Measurements from ENCODE around the gene WDR5. TPM values are rescaled to one million over a fixed set of nuclear protein-coding genes. Genes with fewer than 3 reads are reported as not detected.

Gene WDR5
- total RNA-seq, 1 experiment from 2014 or later = 44.4 TPM

DNA sequence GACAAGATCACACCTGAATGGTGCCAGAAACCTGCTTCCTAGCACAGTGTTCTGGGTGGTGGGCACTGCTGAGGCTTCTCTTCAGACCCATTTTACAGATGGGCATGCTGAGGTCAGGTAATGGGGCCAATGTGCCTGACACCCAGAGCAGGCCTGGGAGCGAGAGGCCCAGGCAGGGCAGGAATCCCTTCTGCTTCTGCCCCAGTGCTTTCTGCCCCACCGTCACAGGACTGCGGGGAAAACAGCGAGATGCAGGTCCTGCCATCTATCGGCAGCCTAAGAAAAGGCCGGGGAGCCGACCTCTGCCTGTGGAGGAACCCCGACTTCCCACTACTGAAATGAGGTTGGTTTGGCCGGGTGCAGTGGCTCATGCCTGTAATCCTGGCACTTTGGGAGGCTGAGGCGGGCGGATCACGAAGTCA, 51.2 kb downstream of the WDR5 start:
- DNase-seq (ENCODE audit: low read depth) = no peak

DNA sequence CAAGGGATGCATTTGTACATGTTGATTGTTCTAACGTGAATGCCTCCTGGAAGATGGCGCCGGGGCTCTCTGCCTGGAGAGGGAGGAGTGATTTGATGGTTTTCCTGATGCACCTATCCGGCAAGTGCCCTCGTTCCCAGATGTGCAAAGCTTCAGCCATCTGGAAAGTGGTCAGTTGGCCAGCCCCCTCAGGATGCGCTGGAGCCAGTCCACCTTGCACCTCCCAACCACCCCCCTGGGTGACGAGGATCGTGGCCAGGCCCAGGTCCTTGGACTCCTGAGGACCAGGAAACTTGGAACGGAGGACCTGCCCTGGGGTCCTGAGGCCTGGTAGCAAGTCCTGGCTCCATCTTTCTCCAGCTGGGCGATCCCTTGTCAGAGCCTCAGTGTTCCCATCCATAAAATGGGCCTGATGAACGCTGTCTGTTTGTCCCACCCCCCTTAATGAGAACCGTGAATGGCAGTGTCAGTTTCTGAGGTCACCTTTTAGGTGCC, 52.1 kb downstream of the WDR5 start:
- no peak for DNase-seq (ENCODE audit: low read depth)

GRCh38 chr9:134188386-134189144, 52.7 kb downstream of the WDR5 start:
- DNase-seq (ENCODE audit: low read depth) = no peak

DNA sequence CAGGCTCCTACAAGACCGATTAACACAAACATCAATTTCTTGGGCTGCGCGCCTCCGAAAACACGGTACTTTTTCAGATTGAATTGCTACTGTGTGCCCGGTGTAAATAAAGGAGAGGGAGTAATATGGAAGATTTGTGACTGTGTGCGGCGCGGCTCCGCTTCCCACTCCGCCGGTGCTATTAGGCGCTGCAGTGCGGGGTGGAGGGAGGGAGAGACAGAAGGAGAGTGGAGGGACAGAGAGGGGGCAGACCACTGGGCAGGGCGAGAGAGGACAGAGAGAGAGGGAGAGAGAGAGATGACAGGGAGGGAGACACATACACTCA, 53.2 kb downstream of the WDR5 start:
- no peak for DNase-seq (ENCODE audit: low read depth)

GRCh38 chr9:134189470-134190231, 53.8 kb downstream of the WDR5 start:
- no peak for DNase-seq (ENCODE audit: low read depth)

DNA sequence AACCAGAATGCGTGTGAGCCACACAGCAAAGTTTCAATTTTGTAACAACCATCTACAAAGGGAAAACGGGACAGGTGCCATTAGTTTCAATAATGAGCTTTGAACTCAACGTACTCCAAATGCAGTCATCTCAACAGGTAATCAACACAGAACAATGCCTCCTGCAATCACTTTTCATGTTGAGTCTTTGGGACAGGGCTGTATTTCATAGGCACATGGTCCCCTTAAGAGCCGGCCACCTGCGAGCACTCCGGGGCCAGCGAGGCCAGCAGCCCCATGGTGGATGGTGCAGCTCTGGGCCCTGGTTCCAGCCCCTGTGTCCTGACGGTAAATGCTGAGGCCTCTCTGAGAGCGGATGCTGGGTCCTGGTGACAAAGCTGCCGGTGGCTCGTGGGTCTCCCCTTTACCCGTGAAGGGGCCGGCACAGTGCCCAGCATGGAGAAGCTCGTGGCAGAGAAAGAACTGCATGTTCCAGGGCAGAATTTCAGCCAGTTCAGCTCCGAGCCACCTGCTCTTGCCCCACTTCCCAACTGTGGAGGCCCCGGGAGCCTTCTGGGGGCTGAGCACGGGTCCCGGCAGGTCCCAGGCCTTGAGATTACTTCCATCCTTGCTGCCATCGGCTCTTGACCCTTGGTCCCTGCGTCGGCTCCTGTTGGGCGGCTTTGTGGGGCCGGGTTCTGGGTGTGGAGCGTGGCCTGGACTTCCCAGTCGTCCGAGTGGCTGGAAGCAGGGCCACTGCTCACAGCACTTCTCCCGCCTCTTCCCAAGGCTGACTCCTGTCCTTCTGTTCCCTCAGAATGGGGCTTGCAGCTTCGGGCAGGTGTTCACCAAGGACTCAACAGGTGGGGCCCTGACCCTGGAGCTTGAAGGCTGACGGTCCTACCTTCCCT, 54.6 kb downstream of the WDR5 start:
- no peak for DNase-seq (ENCODE audit: low read depth)

- no peak for DNase-seq (ENCODE audit: low read depth)
Observed at GRCh38 chr9:134191455-134192209, 55.8 kb downstream of the WDR5 start.

DNA sequence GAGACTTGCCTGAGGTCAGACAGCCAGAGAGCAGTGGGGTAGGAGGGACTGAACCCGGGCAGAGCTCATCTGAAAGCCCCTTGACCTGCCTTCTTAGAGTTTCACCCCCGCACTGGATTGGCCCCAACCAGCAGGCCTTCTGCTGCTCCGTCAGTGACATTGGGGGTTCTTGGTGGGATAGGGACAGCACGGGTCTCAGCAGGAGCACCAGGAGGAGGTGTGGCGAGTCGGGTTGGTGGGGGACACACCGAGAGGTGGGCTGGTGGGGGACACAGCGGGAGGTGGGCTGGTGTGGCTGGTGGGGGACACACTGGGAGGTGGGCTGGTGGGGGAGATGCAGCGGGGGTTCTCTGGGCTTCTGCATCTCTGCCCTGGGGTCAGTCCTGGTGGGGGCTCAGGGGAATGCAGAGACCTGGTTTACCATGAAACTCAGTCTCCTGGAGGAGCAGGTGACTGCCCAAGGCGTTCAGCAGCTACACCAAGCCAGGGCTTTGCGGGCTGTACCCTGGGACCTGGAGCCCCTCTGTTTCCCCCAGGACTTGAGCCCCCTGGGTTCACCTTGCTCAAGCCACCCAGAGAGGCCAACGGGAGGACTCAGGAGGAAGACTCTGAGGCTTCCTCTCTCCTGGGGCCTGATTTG, 56.5 kb downstream of the WDR5 start:
- DNase-seq (ENCODE audit: low read depth) = no peak

DNA sequence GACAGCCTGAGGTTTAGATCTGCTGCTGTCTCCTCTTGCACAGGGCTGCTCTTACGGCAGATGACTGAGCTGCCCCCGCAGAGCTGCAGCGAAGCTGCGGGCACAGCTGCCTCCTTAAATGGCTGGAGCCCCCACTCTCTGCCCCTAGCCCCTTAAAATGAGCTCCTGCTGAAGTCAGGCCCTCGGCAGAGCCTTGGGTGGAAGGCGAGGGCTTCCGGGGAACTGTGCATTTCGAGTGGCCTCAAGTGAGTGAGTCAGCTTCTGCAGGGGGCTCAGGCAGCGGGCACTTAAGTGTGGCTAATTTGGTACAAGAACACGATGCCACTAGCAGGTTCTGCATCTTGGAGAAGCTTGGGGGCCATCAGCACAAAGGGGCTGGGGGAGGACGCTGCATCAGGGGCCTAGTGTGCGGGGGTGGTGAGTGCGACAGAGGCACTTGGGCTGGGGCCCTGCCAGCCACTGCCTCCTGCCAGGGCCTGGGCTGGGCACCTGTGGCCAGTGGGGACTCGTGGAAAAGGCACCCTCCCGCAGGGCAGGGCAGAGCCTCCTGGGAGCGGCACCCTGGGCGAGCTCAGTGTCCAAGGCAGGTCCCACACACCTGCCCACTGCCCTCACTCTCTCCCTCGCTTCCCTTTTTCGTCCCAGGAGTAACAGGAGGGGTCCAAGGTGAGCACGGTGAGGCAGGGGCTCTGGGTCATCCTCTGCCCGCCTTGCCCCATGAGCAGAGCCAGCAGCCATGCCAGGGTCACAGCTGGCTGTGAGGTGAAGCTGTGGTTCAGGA, 57.3 kb downstream of the WDR5 start:
- DNase-seq (ENCODE audit: low read depth) = no peak

GRCh38 chr9:134193912-134194535, 58.1 kb downstream of the WDR5 start:
- no peak for DNase-seq (ENCODE audit: low read depth)

DNA sequence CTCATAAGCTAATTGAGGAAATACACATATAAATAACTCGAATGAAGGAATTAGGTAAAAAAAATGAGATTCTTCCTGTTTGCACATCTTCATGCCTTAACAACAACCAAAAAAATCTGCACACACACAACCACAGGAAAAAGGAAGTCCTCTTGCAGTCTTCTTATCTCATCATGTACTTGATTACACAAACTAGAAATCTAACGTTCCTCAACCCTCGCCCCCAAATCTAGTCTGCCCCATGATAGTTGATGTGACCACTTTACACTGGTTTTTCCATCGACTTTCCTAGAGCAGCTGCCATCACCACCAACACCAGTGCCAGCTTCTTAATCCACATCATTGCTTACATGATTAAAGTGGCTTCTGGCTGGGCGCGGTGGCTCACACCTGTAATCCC, 59.7 kb downstream of the WDR5 start:
- DNase-seq (ENCODE audit: low read depth) = no peak

DNA sequence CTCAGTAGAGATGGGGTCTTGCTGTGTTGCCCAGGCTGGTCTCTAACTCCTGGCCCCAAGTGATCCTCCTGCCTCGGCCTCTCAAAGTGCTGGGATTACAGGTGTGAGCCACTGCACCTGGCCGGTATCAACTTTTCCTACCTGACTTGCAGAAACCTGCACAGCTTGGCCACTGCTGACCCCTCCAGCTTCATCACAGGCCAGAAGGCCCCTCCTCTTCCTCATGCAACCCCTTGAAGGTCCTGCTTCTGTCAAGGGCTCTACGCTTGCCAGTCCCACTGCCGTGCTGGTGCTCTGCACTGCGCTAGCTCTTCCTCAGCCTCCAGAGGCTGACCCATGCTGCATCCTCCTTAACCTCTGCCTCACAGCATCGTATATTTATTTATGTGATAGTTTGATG, 61.0 kb downstream of the WDR5 start:
- no peak for DNase-seq (ENCODE audit: low read depth)

DNA sequence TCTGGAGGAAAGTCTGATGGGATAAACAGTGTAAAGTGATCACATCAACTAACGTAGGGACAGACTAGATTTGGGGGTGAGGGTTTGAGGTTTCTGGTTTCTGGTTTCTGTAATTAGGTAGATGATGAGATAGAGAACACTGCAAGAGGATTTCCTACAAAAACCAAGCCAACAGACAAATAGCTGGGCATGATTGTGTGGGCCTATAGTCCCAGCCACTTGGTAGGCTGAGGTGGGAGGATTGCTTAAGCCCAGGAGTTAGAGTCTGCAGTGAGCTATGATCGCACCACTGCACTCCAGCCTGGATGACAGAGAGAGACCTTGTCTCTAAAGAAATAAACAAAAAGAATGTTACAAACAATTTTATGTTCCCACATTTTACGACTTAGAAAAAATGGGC, 62.9 kb downstream of the WDR5 start:
- DNase-seq (ENCODE audit: low read depth) = no peak

- no peak for DNase-seq (ENCODE audit: low read depth)
Observed at GRCh38 chr9:134200730-134201129, 64.8 kb downstream of the WDR5 start.

DNA sequence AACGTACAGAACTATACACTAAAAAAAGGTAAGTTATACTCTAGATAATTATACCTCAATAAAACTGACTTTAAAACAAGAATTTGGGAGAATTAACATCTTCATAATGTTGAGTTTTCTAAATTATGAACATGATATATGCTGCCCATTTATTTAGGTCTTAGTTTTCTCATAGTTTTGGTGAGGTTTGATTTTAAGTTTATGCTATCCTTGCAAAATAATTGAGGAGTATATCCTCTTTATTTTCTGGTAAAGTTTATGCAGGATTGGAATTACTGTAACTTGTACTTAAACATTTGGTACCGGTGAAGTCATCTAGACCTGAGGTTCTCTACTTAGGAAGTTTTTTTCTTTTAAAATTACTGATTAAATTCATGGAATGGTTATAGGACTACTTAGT, 67.3 kb downstream of the WDR5 start:
- DNase-seq (ENCODE audit: low read depth) = no peak

- no peak for DNase-seq (ENCODE audit: low read depth)
Observed at GRCh38 chr9:134204041-134204440, 68.2 kb downstream of the WDR5 start.

DNA sequence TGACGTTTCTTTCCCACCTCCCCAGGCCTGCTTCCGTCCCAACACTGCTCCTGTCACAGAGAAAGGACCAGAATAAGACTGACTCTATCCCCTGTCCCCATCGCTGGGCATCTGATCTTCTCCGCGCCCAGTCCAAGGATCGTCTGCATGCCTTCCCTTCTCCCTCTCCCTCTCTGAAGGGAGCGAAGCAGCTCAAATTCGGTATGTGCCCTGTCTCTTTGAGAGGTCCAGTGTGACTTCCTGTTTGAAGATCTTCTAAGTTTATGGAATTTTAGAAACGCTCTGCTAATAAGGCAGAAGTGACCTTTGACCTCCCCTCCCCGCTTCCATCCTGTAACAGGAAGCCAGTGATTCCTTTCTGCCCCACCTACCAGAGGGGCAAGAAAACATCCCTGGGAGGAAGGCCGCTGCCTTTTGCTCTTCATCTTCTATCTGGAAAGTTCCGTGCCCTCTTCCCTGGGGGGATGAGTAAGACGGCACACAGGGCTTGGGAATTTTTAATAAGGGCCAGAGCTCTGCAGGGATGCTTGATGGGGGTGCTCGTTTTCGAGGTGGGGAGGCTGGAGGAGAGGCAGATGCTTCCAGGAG, 69.2 kb downstream of the WDR5 start:
- DNase-seq (ENCODE audit: low read depth) = no peak

- DNase-seq (ENCODE audit: low read depth) = peak; percentile 40
Observed at GRCh38 chr9:134205672-134206310, 69.9 kb downstream of the WDR5 start.

Data from HT1080 (cell line).